COLO829 (cell line): ENCODE results near the gene ADAMTS2.

Experiments used
- DNase-seq: peaks from one replicate; pipeline ENCODE4 v3.0.0; 2012; ENCODE audit warnings: low spot score

ADAMTS2 gene

GRCh38 chr5:179371681-179372680 lies 26.7 kb upstream of the ADAMTS2 start:
- no peak for DNase-seq

- no peak for DNase-seq
Measured at GRCh38 chr5:179371121-179371510, 25.9 kb upstream of the ADAMTS2 start.

- no peak for DNase-seq
Measured at GRCh38 chr5:179370490-179371120, 25.3 kb upstream of the ADAMTS2 start.

GRCh38 chr5:179369530-179369884 lies 24.2 kb upstream of the ADAMTS2 start:
- no peak for DNase-seq

GRCh38 chr5:179368806-179369529 lies 23.7 kb upstream of the ADAMTS2 start:
- DNase-seq: no peak

GRCh38 chr5:179368126-179368805 lies 23.0 kb upstream of the ADAMTS2 start:
- no peak for DNase-seq

GRCh38 chr5:179367491-179367890 lies 22.2 kb upstream of the ADAMTS2 start:
- no peak for DNase-seq

- no peak for DNase-seq
Measured at GRCh38 chr5:179362355-179362754, 17.1 kb upstream of the ADAMTS2 start.

- DNase-seq: no peak
Measured at GRCh38 chr5:179361037-179361603, 15.9 kb upstream of the ADAMTS2 start.

- no peak for DNase-seq
Measured at GRCh38 chr5:179357031-179357430, 11.8 kb upstream of the ADAMTS2 start.

- no peak for DNase-seq
Measured at GRCh38 chr5:179355976-179356974, 11.0 kb upstream of the ADAMTS2 start.

- no peak for DNase-seq
Measured at GRCh38 chr5:179354305-179354882, 9.1 kb upstream of the ADAMTS2 start.

- DNase-seq: no peak
Measured at GRCh38 chr5:179348843-179349242, 3.6 kb upstream of the ADAMTS2 start.

GRCh38 chr5:179348011-179348530 lies 2.8 kb upstream of the ADAMTS2 start:
- DNase-seq: no peak

- DNase-seq: no peak
Measured at GRCh38 chr5:179347581-179347980, 2.3 kb upstream of the ADAMTS2 start.

GRCh38 chr5:179346875-179347274 lies 1.6 kb upstream of the ADAMTS2 start:
- DNase-seq: no peak

GRCh38 chr5:179346401-179346800 lies 1.1 kb upstream of the ADAMTS2 start:
- no peak for DNase-seq

GRCh38 chr5:179345183-179345432 lies 153 bp downstream of the ADAMTS2 start:
- no peak for DNase-seq

GRCh38 chr5:179344431-179345182 lies 654 bp downstream of the ADAMTS2 start:
- DNase-seq: no peak
